ENCODE measurements around the gene RTP3. TPM values are rescaled to one million over a fixed set of nuclear protein-coding genes. Genes with fewer than 3 reads are reported as not detected.
"Not testable (repeated sequence)": the region's sequence is repeated elsewhere in the genome, so short reads cannot be mapped to it uniquely, and the experiment has no call there.

Gene RTP3
- total RNA-seq, 1 experiment from 2014 or later: not detected

- no peak for DNase-seq (ENCODE audit: low read depth)
These were observed 47.2 kb downstream of the RTP3 start for GRCh38 chr3:46544771-46545503.

- DNase-seq (ENCODE audit: low read depth): no peak
These were observed 48.2 kb downstream of the RTP3 start for GRCh38 chr3:46545818-46546630.

- no peak for DNase-seq (ENCODE audit: low read depth)
These were observed 49.2 kb downstream of the RTP3 start for GRCh38 chr3:46546896-46547440.

GRCh38 chr3:46548611-46549010, 50.8 kb downstream of the RTP3 start:
- DNase-seq (ENCODE audit: low read depth): not testable (repeated sequence)

- no peak for DNase-seq (ENCODE audit: low read depth)
These were observed 51.7 kb downstream of the RTP3 start for GRCh38 chr3:46549408-46549904.

- no peak for DNase-seq (ENCODE audit: low read depth)
These were observed 52.2 kb downstream of the RTP3 start for GRCh38 chr3:46549989-46550388.

Other genes starting within 250 kb of the RTP3 start
- not detected in 2 replicates for gene CCR2, start 143.9 kb upstream of the RTP3 start, total RNA-seq (2014; rRNA removed; shearing (Covaris generic))
- not detected in 2 replicates for gene CCR5, start 127.0 kb upstream of the RTP3 start, total RNA-seq (2014; rRNA removed; shearing (Covaris generic))
- 2.6 and 3.7 TPM in 2 replicates for gene CCRL2, start 90.7 kb upstream of the RTP3 start, total RNA-seq (2014; rRNA removed; shearing (Covaris generic))
- gene LTF, start 33.1 kb upstream of the RTP3 start, total RNA-seq (2014; rRNA removed; shearing (Covaris generic)): 0.16 and 0.63 TPM in 2 replicates
- 0.19 and 0.20 TPM in 2 replicates for gene LRRC2, start 68.3 kb downstream of the RTP3 start, total RNA-seq (2014; rRNA removed; shearing (Covaris generic))
- gene FAM240A, start 114.5 kb downstream of the RTP3 start, total RNA-seq (2014; rRNA removed; shearing (Covaris generic)): not detected in 2 replicates
- 3.9 and 4.2 TPM in 2 replicates for gene ALS2CL, start 195.7 kb downstream of the RTP3 start, total RNA-seq (2014; rRNA removed; shearing (Covaris generic))
- not detected in 2 replicates for gene TMIE, start 203.4 kb downstream of the RTP3 start, total RNA-seq (2014; rRNA removed; shearing (Covaris generic))
- not detected in 2 replicates for gene PRSS50, start 219.9 kb downstream of the RTP3 start, total RNA-seq (2014; rRNA removed; shearing (Covaris generic))

Data from HT1080 (cell line).